Esophagus (tissue), 2 donors: Measurements from ENCODE around the gene TRAFD1. TPM values are rescaled to one million over a fixed set of nuclear protein-coding genes. Genes with fewer than 3 reads are reported as not detected.

Source experiments
- H3K27ac ChIP-seq, 2 donors: one replicate each; pipeline ENCODE4 v1.5.1; 2013; ENCODE audit warnings: low read depth in 2 of 2, mild to moderate bottlenecking in 2 of 2, inconsistent platforms in 1 of 2, low read length in 1 of 2, moderate library complexity in 1 of 2
- H3K27me3 ChIP-seq, 2 donors: one replicate each; pipeline ENCODE4 v1.6.1; 2013; ENCODE audit warnings: low read length in 2 of 2, control low read depth in 1 of 2, mild to moderate bottlenecking in 1 of 2; ENCODE audit not compliant: insufficient read depth in 2 of 2, control insufficient read depth in 1 of 2
- H3K36me3 ChIP-seq, 2 donors: one replicate each; pipeline ENCODE4 v1.6.1; 2013; ENCODE audit warnings: low read length in 1 of 2; ENCODE audit not compliant: control insufficient read depth in 2 of 2, insufficient read depth in 2 of 2
- H3K4me1 ChIP-seq, 2 donors: one replicate each; pipeline ENCODE4 v1.6.1; 2013; ENCODE audit warnings: low read length in 1 of 2; ENCODE audit not compliant: control insufficient read depth in 2 of 2, insufficient read depth in 2 of 2
- H3K4me3 ChIP-seq, 2 donors: one replicate each; pipeline ENCODE4 v1.5.1; 2013; ENCODE audit warnings: low read length in 2 of 2, mild to moderate bottlenecking in 2 of 2, low read depth in 1 of 2, moderate library complexity in 1 of 2
- H3K9me3 ChIP-seq, 2 donors: one replicate each; pipeline ENCODE4 v1.6.1; 2013; ENCODE audit warnings: mild to moderate bottlenecking in 2 of 2, low read depth in 1 of 2, low read length in 1 of 2, moderate library complexity in 1 of 2; ENCODE audit not compliant: control insufficient read depth in 2 of 2, insufficient read depth in 1 of 2
- WGBS, 2 donors: extraction: QIAGEN DNeasy Blood & Tissue Kit; methylation state at CpG; one replicate each; pipeline ENCODE4 v1.1.7; 2013; 5-methylcytosine and 5-hydroxymethylcytosine counted together
- polyA plus RNA-seq, 2 donors: library from polyadenylated mRNA; stranded (reverse); fragments of 200-250 nt; gene quantifications; one replicate each; pipeline ENCODE4 v1.2.3, GENCODE V29; 2013
- donor health status: healthy with polysubstance abuse.
- donor health status: Bipolar disorder and iron deficiency.

Gene TRAFD1
- polyA plus RNA-seq, 2 donors: 10.8 to 24.9 TPM

GRCh38 chr12:112164011-112164660 lies 38.8 kb downstream of the TRAFD1 start:
- Histone ChIP-seq H3K9me3 (peaks cover 0 to 1% of the 10 kb centered on the region in 2 donors), H3K36me3 (peaks cover 25 to 51% of the 10 kb centered on the region in 2 donors), H3K4me1 (no peaks in the 10 kb centered on the region), H3K4me3 (no peak overlapping the region), H3K27ac (no peak overlapping the region), H3K27me3 (no peaks in the 10 kb centered on the region)
- 92 to 93% methylated on average over 26 of the region's 26 CpGs for WGBS, 2 donors

GRCh38 chr12:112165624-112166023 lies 40.3 kb downstream of the TRAFD1 start:
- H3K27ac ChIP-seq: no peak overlapping the region
- 97 to 98% methylated on average over 13 of the region's 13 CpGs for WGBS, 2 donors
- no peaks in the 10 kb centered on the region for H3K9me3 ChIP-seq
- no peak overlapping the region for H3K4me3 ChIP-seq
- H3K27me3 ChIP-seq: no peaks in the 10 kb centered on the region
- no peaks in the 10 kb centered on the region for H3K4me1 ChIP-seq
- H3K36me3 ChIP-seq: peaks cover 20 to 54% of the 10 kb centered on the region in 2 donors

GRCh38 chr12:112166051-112167015 lies 41.0 kb downstream of the TRAFD1 start:
- Histone ChIP-seq H3K4me1 (no peaks in the 10 kb centered on the region), H3K27ac (no peak overlapping the region), H3K27me3 (no peaks in the 10 kb centered on the region), H3K4me3 (no peak overlapping the region), H3K36me3 (peaks cover 24 to 60% of the 10 kb centered on the region in 2 donors), H3K9me3 (no peaks in the 10 kb centered on the region)
- WGBS, 2 donors: 95 to 97% methylated on average over 26 of the region's 26 CpGs

GRCh38 chr12:112167031-112167461 lies 41.7 kb downstream of the TRAFD1 start:
- H3K9me3 ChIP-seq: no peaks in the 10 kb centered on the region
- peaks cover 18 to 60% of the 10 kb centered on the region in 2 donors for H3K36me3 ChIP-seq
- no peak overlapping the region for H3K27ac ChIP-seq
- H3K27me3 ChIP-seq: no peaks in the 10 kb centered on the region
- H3K4me1 ChIP-seq: no peaks in the 10 kb centered on the region
- WGBS, 2 donors: 95 to 97% methylated on average over 12 of the region's 12 CpGs
- no peak overlapping the region for H3K4me3 ChIP-seq

- Histone ChIP-seq H3K36me3 (peaks cover 21 to 60% of the 10 kb centered on the region in 2 donors), H3K4me1 (no peaks in the 10 kb centered on the region), H3K27ac (no peak overlapping the region), H3K9me3 (no peaks in the 10 kb centered on the region), H3K27me3 (no peaks in the 10 kb centered on the region), H3K4me3 (no peak overlapping the region)
- 88 to 90% methylated on average over 32 of the region's 32 CpGs for WGBS, 2 donors
These were observed 42.6 kb downstream of the TRAFD1 start for GRCh38 chr12:112167718-112168525.

GRCh38 chr12:112168561-112168971 lies 43.2 kb downstream of the TRAFD1 start:
- Histone ChIP-seq H3K27ac (no peak overlapping the region), H3K36me3 (peaks cover 21 to 54% of the 10 kb centered on the region in 2 donors), H3K27me3 (no peaks in the 10 kb centered on the region), H3K4me1 (no peaks in the 10 kb centered on the region), H3K4me3 (no peak overlapping the region), H3K9me3 (no peaks in the 10 kb centered on the region)
- 93 to 94% methylated on average over 8 of the region's 8 CpGs for WGBS, 2 donors

GRCh38 chr12:112169161-112169872 lies 44.0 kb downstream of the TRAFD1 start:
- 90% methylated on average over 19 of the region's 19 CpGs for WGBS, 2 donors
- no peaks in the 10 kb centered on the region for H3K4me1 ChIP-seq
- no peak overlapping the region for H3K4me3 ChIP-seq
- no peaks in the 10 kb centered on the region for H3K9me3 ChIP-seq
- peaks cover 21 to 48% of the 10 kb centered on the region in 2 donors for H3K36me3 ChIP-seq
- H3K27ac ChIP-seq: no peak overlapping the region
- H3K27me3 ChIP-seq: no peaks in the 10 kb centered on the region

GRCh38 chr12:112169966-112170365 lies 44.6 kb downstream of the TRAFD1 start:
- Histone ChIP-seq H3K27me3 (no peaks in the 10 kb centered on the region), H3K4me3 (no peak overlapping the region), H3K9me3 (no peaks in the 10 kb centered on the region), H3K36me3 (peaks cover 21 to 51% of the 10 kb centered on the region in 2 donors), H3K27ac (no peak overlapping the region), H3K4me1 (no peaks in the 10 kb centered on the region)
- WGBS, 2 donors: 94 to 95% methylated on average over 7 of the region's 7 CpGs

- peaks cover 25 to 51% of the 10 kb centered on the region in 2 donors for H3K36me3 ChIP-seq
- H3K4me1 ChIP-seq: no peaks in the 10 kb centered on the region
- H3K27ac ChIP-seq: no peak overlapping the region
- H3K9me3 ChIP-seq: no peaks in the 10 kb centered on the region
- no peaks in the 10 kb centered on the region for H3K27me3 ChIP-seq
- WGBS, 2 donors: 69 to 70% methylated on average over 8 of the region's 8 CpGs
- H3K4me3 ChIP-seq: no peak overlapping the region
These were observed 45.0 kb downstream of the TRAFD1 start for GRCh38 chr12:112170376-112170775.
